ENCODE results near the gene CHRNA10. TPM values are rescaled to one million over a fixed set of nuclear protein-coding genes. Genes with fewer than 3 reads are reported as not detected.

The CHRNA10 gene
- total and polyA plus RNA-seq, 2 of the 13 experiments (the other 11 are each of a cell fraction or from before 2014, with no cell fraction given) = 0.53 to 0.71 TPM

GRCh38 chr11:3642071-3642951 lies 28.9 kb downstream of the CHRNA10 start (continued):
- peak; percentile 68 for TF ChIP-seq UBTF (CRISPR knock-in tag; IDR thresholded peaks at IDR 0.05)
- peak; percentile 54; the same call in 1 of the 2 replicates for TF ChIP-seq ERF (CRISPR knock-in tag; IDR thresholded peaks at IDR 0.05)
- TF ChIP-seq, protein P1, sequence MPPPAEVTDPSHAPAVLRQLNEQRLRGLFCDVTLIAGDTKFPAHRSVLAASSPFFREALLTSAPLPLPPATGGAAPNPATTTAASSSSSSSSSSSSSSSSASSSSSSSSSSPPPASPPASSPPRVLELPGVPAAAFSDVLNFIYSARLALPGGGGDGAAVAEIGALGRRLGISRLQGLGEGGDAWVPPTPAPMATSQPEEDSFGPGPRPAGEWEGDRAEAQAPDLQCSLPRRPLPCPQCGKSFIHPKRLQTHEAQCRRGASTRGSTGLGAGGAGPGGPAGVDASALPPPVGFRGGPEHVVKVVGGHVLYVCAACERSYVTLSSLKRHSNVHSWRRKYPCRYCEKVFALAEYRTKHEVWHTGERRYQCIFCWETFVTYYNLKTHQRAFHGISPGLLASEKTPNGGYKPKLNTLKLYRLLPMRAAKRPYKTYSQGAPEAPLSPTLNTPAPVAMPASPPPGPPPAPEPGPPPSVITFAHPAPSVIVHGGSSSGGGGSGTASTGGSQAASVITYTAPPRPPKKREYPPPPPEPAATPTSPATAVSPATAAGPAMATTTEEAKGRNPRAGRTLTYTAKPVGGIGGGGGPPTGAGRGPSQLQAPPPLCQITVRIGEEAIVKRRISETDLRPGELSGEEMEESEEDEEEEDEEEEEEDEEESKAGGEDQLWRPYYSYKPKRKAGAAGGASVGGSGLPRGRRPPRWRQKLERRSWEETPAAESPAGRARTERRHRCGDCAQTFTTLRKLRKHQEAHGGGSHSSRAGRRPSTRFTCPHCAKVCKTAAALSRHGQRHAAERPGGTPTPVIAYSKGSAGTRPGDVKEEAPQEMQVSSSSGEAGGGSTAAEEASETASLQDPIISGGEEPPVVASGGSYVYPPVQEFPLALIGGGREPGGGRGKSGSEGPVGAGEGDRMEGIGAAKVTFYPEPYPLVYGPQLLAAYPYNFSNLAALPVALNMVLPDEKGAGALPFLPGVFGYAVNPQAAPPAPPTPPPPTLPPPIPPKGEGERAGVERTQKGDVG (CRISPR knock-in tag; IDR thresholded peaks at IDR 0.05; ENCODE audit: borderline replicate concordance) = no peak
- TF ChIP-seq TRIM24 (CRISPR knock-in tag; IDR thresholded peaks at IDR 0.05) = no peak
- no peak for TF ChIP-seq RFXAP (CRISPR knock-in tag; IDR thresholded peaks at IDR 0.05; ENCODE audit: borderline replicate concordance)
- no peak for TF ChIP-seq CCDC6 (CRISPR knock-in tag; IDR thresholded peaks at IDR 0.05)
- no peak for TF ChIP-seq FOXM1 (CRISPR knock-in tag; IDR thresholded peaks at IDR 0.05)
- no peak for TF ChIP-seq ZNF773 (CRISPR knock-in tag; IDR thresholded peaks at IDR 0.05; ENCODE audit: borderline replicate concordance)
- no peak for TF ChIP-seq PAWR (CRISPR knock-in tag; IDR thresholded peaks at IDR 0.05; ENCODE audit: borderline replicate concordance)
- no peak for TF ChIP-seq ZFP1 (CRISPR knock-in tag; IDR thresholded peaks at IDR 0.05)
- TF ChIP-seq U2AF1 (optimal IDR thresholded peaks at IDR 0.05; ENCODE audit: low read depth, low read length) = no peak
- no peak for TF ChIP-seq ZNF558 (CRISPR knock-in tag; IDR thresholded peaks at IDR 0.05; ENCODE audit: borderline replicate concordance)
- 0 out of 2 replicates have a peak, but pooled peaks have one; percentile 51 for TF ChIP-seq IRX3 (CRISPR knock-in tag; IDR thresholded peaks at IDR 0.05; ENCODE audit: borderline replicate concordance, low read depth)
- TF ChIP-seq, protein P2, sequence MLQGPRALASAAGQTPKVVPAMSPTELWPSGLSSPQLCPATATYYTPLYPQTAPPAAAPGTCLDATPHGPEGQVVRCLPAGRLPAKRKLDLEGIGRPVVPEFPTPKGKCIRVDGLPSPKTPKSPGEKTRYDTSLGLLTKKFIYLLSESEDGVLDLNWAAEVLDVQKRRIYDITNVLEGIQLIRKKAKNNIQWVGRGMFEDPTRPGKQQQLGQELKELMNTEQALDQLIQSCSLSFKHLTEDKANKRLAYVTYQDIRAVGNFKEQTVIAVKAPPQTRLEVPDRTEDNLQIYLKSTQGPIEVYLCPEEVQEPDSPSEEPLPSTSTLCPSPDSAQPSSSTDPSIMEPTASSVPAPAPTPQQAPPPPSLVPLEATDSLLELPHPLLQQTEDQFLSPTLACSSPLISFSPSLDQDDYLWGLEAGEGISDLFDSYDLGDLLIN (CRISPR knock-in tag; IDR thresholded peaks at IDR 0.05; ENCODE audit: borderline replicate concordance) = no peak
- no peak for TF ChIP-seq STAG1 (CRISPR knock-in tag; IDR thresholded peaks at IDR 0.05)
- TF ChIP-seq FOXK1 (CRISPR knock-in tag; IDR thresholded peaks at IDR 0.05; ENCODE audit: borderline replicate concordance, low read depth) = no peak; the same call in 1 of the 2 replicates
- TF ChIP-seq CBX5 (CRISPR knock-in tag; IDR thresholded peaks at IDR 0.05; ENCODE audit: borderline replicate concordance) = no peak
- TF ChIP-seq PLSCR1 (CRISPR knock-in tag; IDR thresholded peaks at IDR 0.05; ENCODE audit: borderline replicate concordance) = no peak
- no peak for TF ChIP-seq ZNF891 (CRISPR knock-in tag; IDR thresholded peaks at IDR 0.05)
- TF ChIP-seq ZNF572 (CRISPR knock-in tag; IDR thresholded peaks at IDR 0.05) = no peak
- peak; percentile 49; the same call in 1 of the 2 replicates for TF ChIP-seq SIN3A (IDR thresholded peaks at IDR 0.05; ENCODE audit: borderline replicate concordance, low read depth, low read length)
- TF ChIP-seq ZNF780A (CRISPR knock-in tag; IDR thresholded peaks at IDR 0.05) = no peak
- TF ChIP-seq RELA (CRISPR knock-in tag; IDR thresholded peaks at IDR 0.05) = no peak
